GM11168 (cell line): ENCODE data around the gene ANKRD52.

ENCODE experiments used
- in situ Hi-C: fragments of 300-500 bp; cut with MboI; formaldehyde crosslinking; loops from one replicate; pipeline ENCODE4 v1.12.0; 2022; ENCODE audit warnings: low sequenced_read_pairs; ENCODE audit not compliant: unreplicated experiment

Gene ANKRD52

DNA sequence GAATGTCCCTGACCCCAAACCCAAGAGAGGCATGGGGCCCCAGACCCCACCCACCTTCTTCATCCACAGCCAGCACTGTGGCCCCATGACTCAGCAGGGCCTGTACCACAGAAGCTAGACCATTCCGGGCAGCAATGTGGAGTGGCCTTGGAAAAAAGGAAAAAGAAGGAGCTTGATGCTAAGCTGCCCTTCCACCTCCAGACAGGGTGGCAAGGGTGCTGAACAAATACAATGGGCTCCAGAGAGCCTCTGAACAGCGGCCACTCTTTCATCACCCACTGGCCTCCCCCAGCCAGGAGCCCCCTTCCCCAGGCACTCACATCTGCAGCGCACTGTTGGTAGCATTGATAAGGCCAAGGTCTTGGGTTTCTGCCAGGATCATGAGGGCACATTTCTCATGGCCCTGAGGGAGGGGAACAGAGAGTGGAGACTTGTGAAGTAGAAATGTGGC lies 14.4 kb downstream of the ANKRD52 start:
- in situ Hi-C loops: no loop called here

GRCh38 chr12:56242986-56243385 lies 15.2 kb downstream of the ANKRD52 start:
- in situ Hi-C loops: no loop called here

DNA sequence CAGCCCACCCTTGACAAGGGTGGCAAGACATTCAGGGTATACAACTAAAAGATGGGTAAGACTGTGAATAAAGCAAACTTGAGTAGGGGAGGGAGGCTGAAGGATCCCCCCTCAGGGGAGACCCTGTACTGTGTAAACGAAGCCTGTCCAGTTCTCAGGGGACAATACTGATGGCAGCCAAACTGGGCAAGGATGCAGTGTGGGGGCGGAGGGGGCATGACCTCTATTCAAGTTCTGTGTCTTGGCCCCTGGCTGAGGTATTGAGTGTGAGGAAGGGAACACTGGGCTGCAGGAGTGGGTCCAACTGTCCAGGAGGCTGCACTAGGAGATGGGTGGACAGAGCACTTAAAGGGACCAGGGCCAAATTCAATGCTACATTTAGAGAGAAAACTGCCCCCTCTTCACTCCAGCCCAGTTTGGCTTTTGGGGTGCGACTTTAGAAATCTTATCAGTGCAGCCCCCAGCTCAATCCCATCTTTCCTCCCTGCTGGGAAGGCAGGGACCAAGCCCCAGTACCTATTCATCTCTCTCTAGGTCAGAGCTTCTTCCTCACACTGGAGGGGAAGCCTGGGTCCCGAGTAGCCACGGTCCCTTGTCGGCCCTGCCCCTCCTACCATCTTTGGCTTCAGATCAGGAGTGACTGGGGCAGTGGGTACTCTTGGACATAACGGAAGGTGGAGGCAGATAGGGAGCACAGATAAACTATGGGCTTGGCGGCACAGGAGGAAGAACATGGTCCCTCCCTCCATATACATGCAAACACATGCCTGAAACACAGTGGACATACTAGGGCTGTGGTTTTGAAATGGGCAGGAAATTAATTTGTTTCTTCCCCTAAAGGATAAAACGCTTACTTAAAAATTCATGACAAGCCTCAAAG lies 16.5 kb downstream of the ANKRD52 start:
- in situ Hi-C loops: no loop called here

GRCh38 chr12:56237552-56237951 lies 20.6 kb downstream of the ANKRD52 start:
- in situ Hi-C loops: no loop called here

GRCh38 chr12:56236985-56237384 lies 21.2 kb downstream of the ANKRD52 start:
- in situ Hi-C loops: no loop called here

- in situ Hi-C loops: no loop called here
Measured at GRCh38 chr12:56236091-56236490, 22.1 kb downstream of the ANKRD52 start.

DNA sequence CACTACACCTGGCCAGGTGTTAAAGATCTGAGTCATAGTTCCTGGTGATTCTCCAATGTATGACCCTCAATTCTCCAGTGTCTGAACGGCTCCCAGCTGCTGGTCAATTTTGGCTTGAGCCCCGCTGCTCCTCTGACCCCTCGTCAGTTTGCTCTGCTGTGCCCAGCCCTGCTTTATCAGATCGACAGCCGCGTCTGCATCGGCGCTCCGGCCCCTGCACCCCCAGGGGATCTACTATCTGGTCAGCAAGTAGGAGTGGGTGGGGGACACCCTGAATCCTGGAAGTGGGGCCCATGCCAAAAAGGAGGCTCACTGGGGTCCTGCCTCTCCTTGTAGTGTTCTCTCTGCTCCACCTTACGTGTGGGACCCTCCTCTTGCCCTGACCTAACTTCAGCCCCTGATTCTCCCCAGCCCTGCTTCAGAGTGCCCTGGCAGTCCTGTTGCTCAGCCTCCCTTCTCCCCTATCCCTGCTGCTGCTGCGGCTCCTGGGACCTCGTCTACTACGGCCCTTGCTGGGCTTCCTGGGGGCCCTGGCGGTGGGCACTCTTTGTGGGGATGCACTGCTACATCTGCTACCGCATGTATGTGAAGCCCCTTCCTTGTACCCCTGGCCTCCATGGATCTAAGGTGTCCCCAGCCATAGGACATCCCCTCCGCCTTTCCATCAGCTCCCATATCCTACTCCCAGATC lies 23.3 kb downstream of the ANKRD52 start:
- in situ Hi-C loops: no loop called here

DNA sequence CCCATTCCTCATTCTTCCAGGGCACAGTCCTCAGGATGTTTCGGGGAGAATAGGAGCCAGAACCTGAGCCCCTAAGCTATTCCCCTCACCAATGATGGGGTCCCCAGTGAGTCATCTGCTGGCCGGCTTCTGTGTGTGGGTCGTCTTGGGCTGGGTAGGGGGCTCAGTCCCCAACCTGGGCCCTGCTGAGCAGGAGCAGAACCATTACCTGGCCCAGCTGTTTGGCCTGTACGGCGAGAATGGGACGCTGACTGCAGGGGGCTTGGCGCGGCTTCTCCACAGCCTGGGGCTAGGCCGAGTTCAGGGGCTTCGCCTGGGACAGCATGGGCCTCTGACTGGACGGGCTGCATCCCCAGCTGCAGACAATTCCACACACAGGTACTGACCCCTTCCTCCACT lies 27.0 kb downstream of the ANKRD52 start:
- in situ Hi-C loops: no loop called here

- in situ Hi-C loops: no loop called here
Measured at GRCh38 chr12:56230432-56231183, 27.6 kb downstream of the ANKRD52 start.

DNA sequence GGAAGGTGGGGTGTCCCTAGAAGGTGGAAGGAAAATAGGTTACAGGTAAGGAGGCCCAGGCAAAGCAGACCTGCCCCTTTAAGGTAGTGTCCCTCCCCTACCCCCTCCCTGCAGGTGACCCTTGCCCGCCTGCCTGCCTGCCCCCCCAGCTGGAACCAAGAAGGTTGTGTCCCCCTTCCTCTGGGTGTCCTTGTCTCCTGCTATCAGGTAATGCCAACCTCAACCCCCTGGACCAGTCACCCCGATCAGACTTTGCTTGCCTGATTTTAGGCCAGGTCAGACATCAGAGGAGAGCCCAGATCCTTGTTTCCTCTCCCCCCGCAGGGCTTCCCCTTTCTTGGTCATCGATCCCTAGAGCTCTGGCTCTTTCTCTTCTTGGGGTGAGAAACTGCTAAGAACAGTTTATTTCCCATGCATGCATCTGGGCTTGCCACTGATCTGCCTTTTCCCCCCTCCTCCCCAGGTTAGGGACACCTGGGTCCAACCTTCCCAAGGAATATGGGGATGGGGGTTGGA lies 28.2 kb downstream of the ANKRD52 start, which contains the start of gene SLC39A5:
SLC39A5 (plus strand) TSS at position 136 of the 516 bp plus-strand sequence. CDS start 1,224 bp downstream, outside the sequence.
- in situ Hi-C loops: no loop called here

DNA sequence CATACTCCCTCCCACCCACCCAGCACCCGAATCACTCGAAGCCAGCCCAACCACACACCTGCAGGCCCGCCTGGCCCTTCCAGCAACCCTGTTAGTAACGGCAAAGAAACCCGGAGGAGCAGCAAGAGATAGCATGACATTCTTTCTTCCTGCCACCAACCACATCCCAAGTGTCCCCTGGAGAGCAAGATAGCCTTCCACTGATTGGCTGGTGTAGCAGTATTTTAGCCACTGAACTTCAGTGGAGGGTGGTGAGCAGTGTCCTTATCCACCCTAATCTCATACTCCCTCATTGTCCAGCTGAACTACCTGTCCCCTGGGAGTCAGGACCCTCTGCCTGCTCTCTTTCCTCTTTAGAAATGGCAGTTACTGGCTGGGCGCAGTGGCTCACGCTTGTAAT lies 29.1 kb downstream of the ANKRD52 start:
- in situ Hi-C loops: no loop called here

DNA sequence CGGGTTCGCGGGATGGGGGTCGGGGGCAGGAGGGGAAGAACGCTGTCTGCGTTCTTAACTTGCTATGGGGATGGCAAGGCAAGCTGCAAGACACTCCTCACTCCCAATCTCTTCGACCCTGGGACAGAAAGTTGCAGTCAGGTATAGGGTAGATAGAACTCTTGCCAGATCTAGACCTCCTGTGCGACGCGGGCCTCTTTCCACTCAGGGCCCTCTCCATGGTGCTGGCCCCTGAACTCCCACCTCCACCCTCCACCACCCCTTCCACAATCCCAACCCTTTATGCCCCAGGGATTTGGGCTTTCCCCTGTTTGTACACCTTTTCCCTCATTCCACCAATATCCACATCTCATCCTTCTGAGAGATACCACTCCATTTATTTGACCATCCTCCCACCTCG lies 33.2 kb downstream of the ANKRD52 start:
- in situ Hi-C loops: no loop called here

DNA sequence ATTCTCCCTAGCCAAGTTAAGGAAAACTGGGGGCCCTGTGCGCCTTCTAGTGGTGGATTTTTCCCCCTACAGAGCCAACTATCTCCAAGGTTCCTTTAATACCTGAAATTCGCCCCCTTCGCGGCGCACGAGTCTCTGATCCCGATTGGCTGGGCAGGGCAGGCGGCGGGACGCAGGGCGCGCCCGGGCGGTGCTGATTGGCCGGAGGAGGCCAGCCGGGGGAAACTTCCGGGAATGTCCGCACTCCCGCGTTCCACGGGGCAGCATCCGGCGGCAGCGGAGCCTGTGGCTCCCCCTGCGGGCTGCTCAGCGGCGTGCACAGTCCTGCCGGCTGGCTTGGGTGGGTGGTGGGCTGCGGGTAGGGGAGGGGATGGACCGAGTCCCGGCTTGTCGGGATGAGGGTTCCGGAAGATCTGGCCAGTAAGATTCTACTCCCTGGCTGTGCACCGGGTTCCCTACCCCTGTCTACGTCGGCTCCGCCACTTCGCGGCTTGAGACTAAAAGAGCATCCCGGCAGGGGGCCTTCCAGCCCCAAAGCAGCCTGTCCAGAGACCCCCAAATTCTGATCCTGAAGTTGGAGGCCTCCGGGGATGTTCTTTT lies 34.0 kb downstream of the ANKRD52 start, which contains the start of gene NABP2:
NABP2 (plus strand) TSS at position 241 of the 600 bp plus-strand sequence. CDS start 515 bp downstream, outside the sequence.
- in situ Hi-C loops: no loop called here

DNA sequence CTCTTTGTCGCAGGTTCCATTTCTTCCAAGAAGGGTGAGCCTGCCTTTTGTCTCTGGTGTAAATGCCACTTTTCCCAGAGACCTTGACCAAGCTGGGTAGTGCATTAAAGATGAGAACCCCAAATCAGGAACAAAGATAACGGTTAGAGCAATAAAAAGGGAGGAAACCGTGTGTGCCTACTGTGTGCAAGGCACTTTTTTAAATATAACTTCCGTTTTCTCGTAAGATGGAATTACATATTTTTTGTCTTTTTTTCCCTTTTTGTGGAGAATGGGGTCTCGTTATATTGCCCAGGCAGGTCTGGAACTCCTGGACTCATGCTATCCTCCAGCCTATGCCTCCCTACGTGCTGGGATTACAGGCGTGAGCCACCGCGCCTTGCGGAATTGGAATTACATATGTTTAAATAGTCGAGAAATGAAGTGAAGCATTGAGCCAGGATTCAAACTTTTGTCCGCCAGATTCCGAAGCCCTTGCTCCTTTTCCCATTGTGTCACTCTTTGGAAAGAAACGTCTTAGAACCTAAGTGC lies 34.5 kb downstream of the ANKRD52 start:
- in situ Hi-C loops: no loop called here

GRCh38 chr12:56222531-56222895 lies 35.7 kb downstream of the ANKRD52 start:
- in situ Hi-C loops: no loop called here

GRCh38 chr12:56221757-56222530 lies 36.2 kb downstream of the ANKRD52 start, which contains the start of gene RNF41:
Gene RNF41, minus strand, starts transcription at chr12:56221922. Its CDS starts 7,875 bp downstream, at chr12:56214047.
- in situ Hi-C loops: no loop called here

- in situ Hi-C loops: no loop called here
Measured at GRCh38 chr12:56221232-56221756, 36.9 kb downstream of the ANKRD52 start.

GRCh38 chr12:56220611-56221231 lies 37.5 kb downstream of the ANKRD52 start:
- in situ Hi-C loops: no loop called here
